GM23248 (cell line): ENCODE measurements around the gene AKT1S1.

Experiments
- EZH2 ChIP-seq: fragments of 200-600 bp; sonication (generic); IDR thresholded peaks from 2 replicates; pipeline ENCODE4 v1.6.1; 2018; ENCODE audit warnings: antibody characterized with exemption, mild to moderate bottlenecking; ENCODE audit not compliant: insufficient read depth, poor library complexity, severe bottlenecking
- EZH2phosphoT487 ChIP-seq: fragments of 200-600 bp; sonication (generic); IDR thresholded peaks from 2 replicates; pipeline ENCODE4 v1.6.1; 2018; ENCODE audit warnings: antibody characterized with exemption, moderate library complexity, mild to moderate bottlenecking, low read depth; ENCODE audit not compliant: insufficient read depth

DNA sequence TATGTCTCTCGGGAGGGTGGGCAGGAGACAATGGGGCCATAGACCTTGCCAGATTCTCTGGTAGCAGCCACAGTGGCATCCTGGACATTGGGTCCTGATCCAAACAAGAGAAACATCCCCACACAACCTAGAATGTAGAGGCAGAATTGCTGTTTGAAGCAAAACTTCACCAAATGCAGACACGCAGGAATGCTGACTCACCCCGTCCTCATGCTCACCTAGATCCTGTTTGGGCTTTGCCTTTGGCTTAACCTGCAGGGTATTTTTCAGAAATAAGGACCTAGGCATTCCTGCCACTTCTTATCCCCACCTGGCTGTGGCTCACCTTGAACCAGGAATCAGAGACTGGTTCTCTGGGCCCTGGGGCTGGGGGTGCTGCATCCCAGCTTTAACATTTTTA is 7.6 kb upstream of the AKT1S1 start:
- TF ChIP-seq EZH2 = no peak
- TF ChIP-seq EZH2phosphoT487 = no peak
